ENCODE results near the gene TUFM.

DNA sequence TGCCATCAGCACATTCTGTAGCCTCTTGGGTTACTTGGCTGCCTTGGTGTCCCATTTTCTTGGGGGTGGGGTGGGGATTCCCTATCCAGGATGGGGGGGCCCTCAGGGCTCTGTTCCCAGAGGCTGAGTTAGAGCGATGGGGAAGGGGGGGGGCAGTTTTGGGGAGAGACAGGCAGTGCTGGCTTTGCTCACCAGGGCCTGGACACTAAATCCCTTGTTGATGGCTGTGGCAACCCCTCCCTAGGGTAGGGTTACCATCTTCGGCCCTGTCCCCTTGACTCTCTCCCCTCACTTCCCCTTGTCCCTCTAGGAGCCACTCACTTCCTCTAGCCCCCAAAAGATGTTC is 31.5 kb upstream of the TUFM start:
- TF ChIP-seq, protein P1, sequence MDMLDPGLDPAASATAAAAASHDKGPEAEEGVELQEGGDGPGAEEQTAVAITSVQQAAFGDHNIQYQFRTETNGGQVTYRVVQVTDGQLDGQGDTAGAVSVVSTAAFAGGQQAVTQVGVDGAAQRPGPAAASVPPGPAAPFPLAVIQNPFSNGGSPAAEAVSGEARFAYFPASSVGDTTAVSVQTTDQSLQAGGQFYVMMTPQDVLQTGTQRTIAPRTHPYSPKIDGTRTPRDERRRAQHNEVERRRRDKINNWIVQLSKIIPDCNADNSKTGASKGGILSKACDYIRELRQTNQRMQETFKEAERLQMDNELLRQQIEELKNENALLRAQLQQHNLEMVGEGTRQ (IDR thresholded peaks at IDR 0.05; ENCODE audit: low read length): no peak
- TF ChIP-seq POLR2A (IDR thresholded peaks at IDR 0.05; ENCODE audit: control extremely low read depth in 1 of 2, low read depth in 2 of 2, low read length in 2 of 2) (no peak), YY1 (IDR thresholded peaks at IDR 0.05; ENCODE audit: low read depth, low read length) (no peak), SP2 (IDR thresholded peaks at IDR 0.05; ENCODE audit: low read length) (no peak), POLR2AphosphoS5 (IDR thresholded peaks at IDR 0.05; ENCODE audit: low read depth, low read length) (no peak), EP300 (IDR thresholded peaks at IDR 0.05; ENCODE audit: borderline replicate concordance in 1 of 2, low read depth in 2 of 2, low read length in 2 of 2) (no peak), TEAD4 (IDR thresholded peaks at IDR 0.05; ENCODE audit: low read depth, low read length) (no peak), ASH2L (IDR thresholded peaks at IDR 0.05; ENCODE audit: low read length) (no peak), SAP30 (IDR thresholded peaks at IDR 0.05; ENCODE audit: insufficient read depth, insufficient replicate concordance, low read length) (no peak)
- TF ChIP-seq, protein P2, sequence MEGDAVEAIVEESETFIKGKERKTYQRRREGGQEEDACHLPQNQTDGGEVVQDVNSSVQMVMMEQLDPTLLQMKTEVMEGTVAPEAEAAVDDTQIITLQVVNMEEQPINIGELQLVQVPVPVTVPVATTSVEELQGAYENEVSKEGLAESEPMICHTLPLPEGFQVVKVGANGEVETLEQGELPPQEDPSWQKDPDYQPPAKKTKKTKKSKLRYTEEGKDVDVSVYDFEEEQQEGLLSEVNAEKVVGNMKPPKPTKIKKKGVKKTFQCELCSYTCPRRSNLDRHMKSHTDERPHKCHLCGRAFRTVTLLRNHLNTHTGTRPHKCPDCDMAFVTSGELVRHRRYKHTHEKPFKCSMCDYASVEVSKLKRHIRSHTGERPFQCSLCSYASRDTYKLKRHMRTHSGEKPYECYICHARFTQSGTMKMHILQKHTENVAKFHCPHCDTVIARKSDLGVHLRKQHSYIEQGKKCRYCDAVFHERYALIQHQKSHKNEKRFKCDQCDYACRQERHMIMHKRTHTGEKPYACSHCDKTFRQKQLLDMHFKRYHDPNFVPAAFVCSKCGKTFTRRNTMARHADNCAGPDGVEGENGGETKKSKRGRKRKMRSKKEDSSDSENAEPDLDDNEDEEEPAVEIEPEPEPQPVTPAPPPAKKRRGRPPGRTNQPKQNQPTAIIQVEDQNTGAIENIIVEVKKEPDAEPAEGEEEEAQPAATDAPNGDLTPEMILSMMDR (IDR thresholded peaks at IDR 0.05; ENCODE audit: control extremely low read depth in 1 of 3, insufficient read depth in 1 of 3, low read depth in 1 of 3, low read length in 3 of 3): no peak

Measured in H1 (cell line).